ENCODE data around the gene NIFK. TPM values are rescaled to one million over a fixed set of nuclear protein-coding genes. Genes with fewer than 3 reads are reported as not detected.
"Not testable (repeated sequence)": the region's sequence is repeated elsewhere in the genome, so short reads cannot be mapped to it uniquely, and the experiment has no call there.

NIFK gene
- polyA plus RNA-seq, 1 of the 3 experiments (the other 2 are of a cell fraction): 17.0 TPM

GRCh38 chr2:121735518-121736074, 1.1 kb downstream of the NIFK start:
- H3K27ac ChIP-seq (ENCODE audit: low read depth in 2 of 2, low read length in 1 of 2): peak overlapping the region; percentile 68 to 82
- DNase-seq: peak; percentile 26
- peaks cover 33 to 45% of the 10 kb centered on the region in 2 experiments for H3K36me3 ChIP-seq (replicated peaks in 1 of 2; ENCODE audit: control insufficient read depth in 1 of 2, insufficient read depth in 2 of 2, low read length in 1 of 2)
- CTCF ChIA-PET: interaction anchor here (0.7 to 2.6 kb wide), 8 partner anchors 8 to 334 kb away, joined by 3 to 8 read pairs (median 3); no protein-coding TSS in a partner anchor
- H3F3A ChIP-seq (replicated peaks; ENCODE audit: insufficient read depth): no peaks in the 10 kb centered on the region
- H3K79me2 ChIP-seq (ENCODE audit: insufficient read depth): peaks cover 49% of the 10 kb centered on the region
- H3K4me1 ChIP-seq (ENCODE audit: control insufficient read depth in 1 of 2, insufficient read depth in 2 of 2, low read depth in 1 of 2, low read length in 1 of 2): peaks cover 5 to 6% of the 10 kb centered on the region in 2 experiments; a peak in 2 of 4 replicates
- 9% methylated on average over 10 of the region's 10 CpGs for WGBS (ENCODE audit: low lambda C conversion rate)
- H2AFZ ChIP-seq (ENCODE audit: low read depth): no peak overlapping the region
- peak overlapping the region; percentile 92 for H3K4me2 ChIP-seq
- no peaks in the 10 kb centered on the region for H3K27me3 ChIP-seq (ENCODE audit: insufficient read depth)
- TF ChIP-seq NFIC (IDR thresholded peaks at IDR 0.05; ENCODE audit: borderline replicate concordance) (no peak), CTCF (IDR thresholded peaks at IDR 0.05) (peak; percentile 35), GATA2 (CRISPR knock-in tag; IDR thresholded peaks at IDR 0.05) (no peak), RAD21 (IDR thresholded peaks at IDR 0.05; ENCODE audit: low read length) (peak; percentile 56)
- peak overlapping the region; percentile 92 to 99 for H3K4me3 ChIP-seq (ENCODE audit: low read depth in 2 of 2, low read length in 1 of 2)
- peak overlapping the region; percentile 94 for H3K9ac ChIP-seq
- POLR2A ChIA-PET: interaction anchor here (1.5 kb wide), 1 partner anchor 17 kb away, joined by 3 read pairs; no protein-coding TSS in a partner anchor
- H3K9me3 ChIP-seq: no peaks in the 10 kb centered on the region
- no peaks in the 10 kb centered on the region; the same call in 1 of the 2 replicates for H4K20me1 ChIP-seq (ENCODE audit: insufficient read depth)
- H3K9me2 ChIP-seq: no peaks in the 10 kb centered on the region

DNA sequence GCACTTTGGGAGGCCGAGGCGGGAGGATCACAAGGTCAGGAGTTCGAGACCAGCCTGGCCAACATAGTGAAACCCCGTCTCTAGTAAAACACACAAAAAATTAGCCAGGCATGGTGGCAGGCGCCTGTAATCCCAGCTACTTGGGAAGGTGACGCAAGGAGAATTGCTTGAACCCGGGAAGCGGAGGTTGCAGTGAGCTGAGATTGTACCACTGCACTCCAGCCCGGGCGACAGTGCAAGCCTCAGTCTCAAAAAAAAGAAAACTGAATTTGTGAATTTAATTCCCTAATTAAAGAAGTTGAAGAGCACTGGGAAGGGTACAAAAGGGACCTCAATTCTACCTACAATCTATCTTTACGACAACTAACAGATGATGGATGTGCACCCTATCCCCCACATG, 2.1 kb downstream of the NIFK start:
- H3K9ac ChIP-seq: peak overlapping the region; percentile 94; the same call in 1 of the 2 replicates
- H3K27me3 ChIP-seq (ENCODE audit: insufficient read depth); H3K4me3 ChIP-seq (ENCODE audit: low read depth in 2 of 2, low read length in 1 of 2); H3K4me1 ChIP-seq (ENCODE audit: control insufficient read depth in 1 of 2, insufficient read depth in 2 of 2, low read depth in 1 of 2, low read length in 1 of 2); H3K9me3 ChIP-seq; H3K9me2 ChIP-seq; POLR2A ChIA-PET; DNase-seq; H3F3A ChIP-seq (replicated peaks; ENCODE audit: insufficient read depth); H4K20me1 ChIP-seq (ENCODE audit: insufficient read depth); H3K27ac ChIP-seq (ENCODE audit: low read depth in 2 of 2, low read length in 1 of 2); H2AFZ ChIP-seq (ENCODE audit: low read depth): not testable (repeated sequence)
- peaks cover 35 to 56% of the 10 kb centered on the region in 2 experiments for H3K36me3 ChIP-seq (replicated peaks in 1 of 2; ENCODE audit: control insufficient read depth in 1 of 2, insufficient read depth in 2 of 2, low read length in 1 of 2)
- H3K79me2 ChIP-seq (ENCODE audit: insufficient read depth): peaks cover 49% of the 10 kb centered on the region
- WGBS (ENCODE audit: low lambda C conversion rate): 93% methylated on average over 11 of the region's 11 CpGs
- CTCF ChIA-PET: interaction anchor here (1.2 to 2.2 kb wide), 3 partner anchors 9 to 77 kb away, joined by 3 to 6 read pairs (median 3); no protein-coding TSS in a partner anchor
- peak overlapping the region; percentile 92 for H3K4me2 ChIP-seq

DNA sequence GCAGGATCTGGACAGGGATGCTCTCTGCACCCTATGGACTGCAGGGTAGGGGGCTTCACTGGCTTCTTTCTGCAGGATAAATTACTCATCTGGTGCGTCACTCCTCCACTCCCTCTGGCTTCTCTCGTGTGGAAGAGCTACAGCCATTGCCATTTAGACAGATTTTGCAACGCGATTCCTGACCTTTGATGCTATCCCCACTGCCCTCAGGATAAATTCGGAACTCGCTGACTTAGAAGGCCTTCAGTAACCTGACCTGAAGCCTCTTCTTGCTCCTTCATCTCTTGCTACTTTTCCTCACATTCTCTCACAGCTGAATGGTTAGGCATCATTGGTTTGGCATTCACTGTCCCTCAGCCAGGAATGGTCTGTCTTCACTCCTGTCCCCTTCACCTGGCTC, 5.3 kb downstream of the NIFK start:
- Histone ChIP-seq H2AFZ (ENCODE audit: low read depth) (no peak overlapping the region), H3K4me1 (ENCODE audit: control insufficient read depth in 1 of 2, insufficient read depth in 2 of 2, low read depth in 1 of 2, low read length in 1 of 2) (peaks cover 5 to 6% of the 10 kb centered on the region in 2 experiments; a peak in 1 of 4 replicates), H3K4me2 (no peak overlapping the region), H3K4me3 (ENCODE audit: low read depth in 2 of 2, low read length in 1 of 2) (no peak overlapping the region), H3K36me3 (replicated peaks in 1 of 2; ENCODE audit: control insufficient read depth in 1 of 2, insufficient read depth in 2 of 2, low read length in 1 of 2) (peaks cover 58 to 86% of the 10 kb centered on the region in 2 experiments), H3K9me2 (no peaks in the 10 kb centered on the region), H4K20me1 (ENCODE audit: insufficient read depth) (no peaks in the 10 kb centered on the region; the same call in 1 of the 2 replicates), H3F3A (replicated peaks; ENCODE audit: insufficient read depth) (peaks cover 11% of the 10 kb centered on the region), H3K27me3 (ENCODE audit: insufficient read depth) (no peaks in the 10 kb centered on the region), H3K27ac (ENCODE audit: low read depth in 2 of 2, low read length in 1 of 2) (no peak overlapping the region), H3K9ac (no peak overlapping the region), H3K9me3 (no peaks in the 10 kb centered on the region), H3K79me2 (ENCODE audit: insufficient read depth) (peaks cover 46% of the 10 kb centered on the region)
- ChIA-PET CTCF (interaction anchor here (0.8 to 1.9 kb wide), 3 partner anchors 13 to 329 kb away, joined by 3 to 5 read pairs (median 3); no protein-coding TSS in a partner anchor), POLR2A (no interaction called here)
- WGBS (ENCODE audit: low lambda C conversion rate): 85% methylated on average over 6 of the region's 6 CpGs
- no peak for DNase-seq
- TF ChIP-seq TAF1 (IDR thresholded peaks at IDR 0.05; ENCODE audit: borderline replicate concordance, low read depth, low read length) (no peak), TEAD4 (IDR thresholded peaks at IDR 0.05; ENCODE audit: borderline replicate concordance, insufficient read depth) (no peak), YY1 (IDR thresholded peaks at IDR 0.05; ENCODE audit: low read depth) (no peak)
